Measurements from ENCODE around the gene KCNS1. TPM values are rescaled to one million over a fixed set of nuclear protein-coding genes. Genes with fewer than 3 reads are reported as not detected.
"Not testable (repeated sequence)": the region's sequence is repeated elsewhere in the genome, so short reads cannot be mapped to it uniquely, and the experiment has no call there.

KCNS1 gene
- polyA plus RNA-seq, 1 donor = not detected

GRCh38 chr20:45077559-45077958 is 23.4 kb downstream of the KCNS1 start:
- no peak for DNase-seq (ENCODE audit: low read depth)

DNA sequence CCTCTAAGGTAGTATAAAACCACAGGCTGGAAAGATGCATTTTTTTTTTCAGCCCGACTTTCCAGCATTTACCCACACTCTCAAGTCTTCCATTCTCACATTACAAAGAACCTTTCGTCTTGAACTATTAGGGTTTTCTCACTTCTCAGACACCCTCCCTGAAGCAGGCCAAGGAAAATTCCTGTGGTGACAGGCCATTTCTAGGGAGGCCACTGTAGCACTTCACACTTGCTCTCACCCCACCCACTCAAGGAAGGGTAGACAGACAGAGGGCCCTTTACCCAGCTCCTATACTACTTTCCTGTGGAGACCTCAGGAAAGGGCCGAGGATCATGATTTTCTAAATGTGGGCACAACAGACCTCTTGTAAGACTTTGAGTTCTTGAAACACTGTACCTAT is 27.7 kb downstream of the KCNS1 start:
- no peak for DNase-seq (ENCODE audit: low read depth)

- DNase-seq (ENCODE audit: low read depth) = no peak
These were observed 28.9 kb downstream of the KCNS1 start for GRCh38 chr20:45072066-45072465.

GRCh38 chr20:45070932-45071632 is 29.8 kb downstream of the KCNS1 start:
- DNase-seq (ENCODE audit: low read depth) = no peak

GRCh38 chr20:45069261-45069660 is 31.7 kb downstream of the KCNS1 start:
- DNase-seq (ENCODE audit: low read depth) = no peak

GRCh38 chr20:45067558-45067957 is 33.4 kb downstream of the KCNS1 start:
- DNase-seq (ENCODE audit: low read depth) = no peak

DNA sequence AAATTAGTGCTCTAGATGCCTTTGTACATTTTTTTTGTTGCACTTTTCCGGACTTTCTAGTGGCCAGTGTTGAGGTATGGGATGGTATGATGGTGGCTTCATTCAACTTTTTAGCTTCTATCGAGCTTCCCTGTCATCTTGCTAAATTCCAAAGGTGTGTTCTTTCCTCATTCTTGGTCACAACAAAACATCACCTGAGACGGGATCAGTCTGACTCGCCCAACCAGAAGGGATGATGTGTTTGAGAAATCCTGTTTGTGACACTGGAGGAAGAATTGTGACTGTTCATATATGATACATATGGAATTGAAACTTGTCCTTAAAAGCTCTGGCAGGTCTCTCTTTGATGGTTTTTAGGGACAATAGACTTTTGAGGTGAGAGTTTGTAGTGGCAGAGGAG is 33.8 kb downstream of the KCNS1 start:
- no peak for DNase-seq (ENCODE audit: low read depth)

GRCh38 chr20:45066372-45066771 is 34.6 kb downstream of the KCNS1 start:
- DNase-seq (ENCODE audit: low read depth) = no peak

DNA sequence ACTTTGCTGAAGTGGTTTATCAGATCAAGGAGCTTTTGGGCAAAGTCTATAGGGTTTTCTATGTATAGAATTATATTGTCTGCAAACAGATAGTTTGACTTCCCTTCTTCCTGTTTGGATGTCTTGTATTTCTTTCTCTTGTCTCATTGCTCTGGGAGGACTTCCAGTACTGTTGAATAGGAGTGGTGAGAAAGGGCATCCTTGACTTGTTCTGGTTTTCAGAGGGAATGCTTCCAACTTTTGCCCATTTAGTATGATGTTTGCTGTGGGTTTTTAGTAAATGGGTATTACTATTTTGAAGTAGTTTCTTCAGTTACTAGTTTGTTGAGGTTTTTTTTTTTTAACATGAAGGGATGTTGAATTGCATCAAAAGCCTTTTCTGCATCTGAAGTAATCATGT is 36.1 kb downstream of the KCNS1 start:
- no peak for DNase-seq (ENCODE audit: low read depth)

DNA sequence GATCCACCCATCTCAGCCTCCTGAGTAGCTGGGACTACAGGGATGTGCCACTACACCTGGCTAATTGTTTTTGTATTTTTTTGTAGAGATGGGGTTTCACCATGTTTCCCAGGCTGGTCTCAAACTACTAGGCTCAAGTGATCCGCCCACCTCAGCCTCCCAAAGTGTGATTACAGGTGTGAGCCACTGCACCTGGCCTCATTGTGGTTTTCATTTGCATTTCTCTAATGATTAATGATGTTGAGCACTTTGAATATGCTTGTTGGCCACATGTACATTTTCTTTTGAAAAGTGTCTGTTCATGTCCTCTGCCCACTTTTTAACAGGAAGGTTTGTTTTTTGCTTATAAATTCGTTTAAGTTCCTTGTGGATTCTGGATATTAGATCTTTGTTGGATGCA is 37.8 kb downstream of the KCNS1 start:
- DNase-seq (ENCODE audit: low read depth) = not testable (repeated sequence)

DNA sequence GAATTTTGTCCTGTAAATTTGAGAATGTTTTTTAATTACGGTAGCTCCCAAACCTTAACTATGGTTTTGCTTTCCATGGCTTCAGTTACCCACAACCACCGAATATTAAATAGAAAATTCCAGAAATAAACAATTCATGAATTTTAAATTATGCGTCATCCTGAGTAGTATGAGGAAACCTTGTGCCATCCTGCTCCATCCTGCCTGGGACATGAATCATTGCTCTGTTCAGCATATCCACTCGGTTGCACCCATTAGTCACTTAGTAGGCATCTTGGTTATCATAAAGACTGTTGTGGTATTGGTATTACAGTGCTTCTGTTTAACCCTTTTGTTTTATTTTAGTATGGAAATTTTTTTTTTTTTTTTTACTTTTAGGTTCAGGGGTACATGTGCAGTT is 39.7 kb downstream of the KCNS1 start:
- no peak for DNase-seq (ENCODE audit: low read depth)

DNA sequence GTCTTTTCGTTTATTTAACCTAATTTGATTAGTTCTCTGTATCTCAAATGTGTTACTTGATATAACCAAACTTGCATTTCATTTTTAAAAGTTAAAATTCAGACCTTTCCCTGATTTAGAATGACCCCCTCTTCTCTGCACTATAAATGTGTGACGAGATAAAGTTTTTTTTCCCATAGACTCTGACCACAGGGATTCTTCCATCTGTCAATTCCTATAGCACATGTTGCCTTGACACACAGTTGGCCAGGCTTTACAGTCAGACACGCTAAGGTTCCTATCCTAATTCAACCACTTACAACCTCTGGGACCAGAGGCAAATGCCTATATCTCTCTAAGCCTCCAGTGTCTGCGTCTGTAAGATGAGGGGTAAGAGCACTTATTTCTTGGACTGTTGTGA is 40.6 kb downstream of the KCNS1 start:
- DNase-seq (ENCODE audit: low read depth) = no peak

DNA sequence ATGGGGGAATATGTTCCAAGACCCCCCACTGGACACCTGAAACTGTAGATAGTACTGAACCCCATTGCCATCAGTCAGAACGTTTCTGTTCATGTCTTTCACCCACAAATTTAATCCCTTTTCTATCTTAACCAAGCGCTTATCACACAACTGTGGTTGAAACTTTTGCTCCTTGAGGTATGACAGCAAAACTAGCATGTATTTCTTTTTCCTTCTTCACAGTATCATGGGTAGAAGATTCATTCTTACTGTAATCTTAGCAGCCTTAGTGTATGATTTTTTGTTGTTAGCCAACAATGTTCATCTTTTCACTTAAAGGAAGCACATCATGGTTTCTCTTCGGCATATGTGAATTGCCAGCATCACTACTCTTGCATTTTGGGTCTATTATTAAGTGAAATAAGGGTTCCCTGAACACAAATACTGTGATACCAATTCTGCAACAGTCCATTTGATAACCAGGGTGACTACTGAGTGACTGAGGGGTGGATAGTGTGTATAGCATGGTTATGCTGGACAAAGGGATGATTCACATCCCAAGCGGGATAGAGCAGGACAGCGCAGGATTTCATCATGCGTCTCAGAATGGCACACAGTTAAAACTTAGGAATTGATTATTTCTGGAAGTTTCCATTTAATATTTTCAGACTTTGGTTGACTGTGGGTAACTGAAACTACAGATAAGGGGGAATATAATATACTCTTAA is 41.8 kb downstream of the KCNS1 start:
- no peak for DNase-seq (ENCODE audit: low read depth)

- no peak for DNase-seq (ENCODE audit: low read depth)
These were observed 42.6 kb downstream of the KCNS1 start for GRCh38 chr20:45058168-45058850.

DNA sequence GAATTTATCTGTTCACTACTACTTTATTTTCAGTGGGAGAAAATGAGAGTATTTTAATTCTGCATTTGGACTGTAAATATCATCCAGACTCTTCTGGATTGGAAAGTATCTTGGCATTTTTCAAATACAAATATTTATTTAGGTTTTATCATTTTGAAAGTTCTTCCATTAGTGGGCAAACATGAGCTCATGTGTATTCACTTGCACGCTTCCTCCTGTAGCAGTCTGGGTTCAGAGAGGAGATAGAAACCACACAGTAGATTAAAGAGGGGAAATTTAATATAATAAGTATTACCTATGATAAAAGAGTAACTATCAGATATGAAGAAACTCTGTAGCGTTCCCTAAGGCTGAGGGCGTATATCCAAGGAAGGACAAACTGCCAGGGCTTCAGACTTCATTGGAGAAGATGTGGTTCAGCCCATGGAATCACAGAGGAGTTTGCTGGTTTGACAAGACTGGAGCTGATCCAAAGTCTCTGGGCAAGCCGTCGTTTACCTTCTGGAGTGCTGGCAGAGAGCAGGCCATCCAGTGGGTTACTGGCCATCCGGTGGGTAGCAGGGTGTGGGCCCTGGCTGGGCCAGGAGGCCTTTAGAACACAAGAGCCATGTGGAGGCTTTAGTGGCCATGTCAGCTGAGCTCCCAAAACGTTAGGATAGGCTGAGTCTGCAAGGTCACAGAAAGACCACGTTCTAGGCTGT is 44.3 kb downstream of the KCNS1 start:
- DNase-seq (ENCODE audit: low read depth) = no peak

GRCh38 chr20:45055056-45055455 is 45.9 kb downstream of the KCNS1 start:
- no peak for DNase-seq (ENCODE audit: low read depth)

GRCh38 chr20:45053430-45054351 is 47.2 kb downstream of the KCNS1 start:
- DNase-seq (ENCODE audit: low read depth) = no peak

DNA sequence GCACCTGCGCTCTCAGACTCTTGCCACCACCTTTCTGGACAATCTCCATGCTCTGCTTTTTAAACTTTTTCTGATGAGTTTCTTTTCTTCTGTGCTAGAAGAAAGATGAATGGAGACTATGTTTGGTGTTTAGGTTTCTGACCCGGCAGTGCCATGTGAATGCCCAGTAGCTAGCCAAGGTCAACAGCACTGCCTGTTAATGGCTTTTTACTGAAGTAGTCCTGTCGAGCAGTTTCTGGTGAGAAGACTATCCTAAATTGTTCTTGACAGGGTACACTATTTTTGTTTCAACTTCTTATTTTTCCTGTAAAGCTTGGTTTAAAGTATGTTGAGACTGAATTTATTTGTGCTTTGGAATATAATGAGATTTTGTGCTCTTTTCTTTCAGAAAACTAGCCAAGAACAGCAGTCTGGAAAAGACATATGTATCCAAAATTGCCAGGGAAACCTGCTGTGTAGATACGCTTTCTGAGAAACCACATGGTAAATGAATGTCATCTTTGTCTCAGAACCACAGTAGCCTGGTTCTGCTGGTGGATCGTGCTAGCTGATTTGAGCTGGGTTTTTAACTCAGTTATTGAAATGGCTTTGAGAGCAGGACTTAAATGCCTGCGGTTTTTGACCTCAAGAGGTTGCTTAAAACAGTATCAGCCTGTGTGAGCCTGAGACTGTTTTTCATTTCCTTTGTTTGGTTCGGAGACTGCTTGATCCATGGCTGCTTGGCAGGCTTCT is 48.1 kb downstream of the KCNS1 start:
- no peak for DNase-seq (ENCODE audit: low read depth)

DNA sequence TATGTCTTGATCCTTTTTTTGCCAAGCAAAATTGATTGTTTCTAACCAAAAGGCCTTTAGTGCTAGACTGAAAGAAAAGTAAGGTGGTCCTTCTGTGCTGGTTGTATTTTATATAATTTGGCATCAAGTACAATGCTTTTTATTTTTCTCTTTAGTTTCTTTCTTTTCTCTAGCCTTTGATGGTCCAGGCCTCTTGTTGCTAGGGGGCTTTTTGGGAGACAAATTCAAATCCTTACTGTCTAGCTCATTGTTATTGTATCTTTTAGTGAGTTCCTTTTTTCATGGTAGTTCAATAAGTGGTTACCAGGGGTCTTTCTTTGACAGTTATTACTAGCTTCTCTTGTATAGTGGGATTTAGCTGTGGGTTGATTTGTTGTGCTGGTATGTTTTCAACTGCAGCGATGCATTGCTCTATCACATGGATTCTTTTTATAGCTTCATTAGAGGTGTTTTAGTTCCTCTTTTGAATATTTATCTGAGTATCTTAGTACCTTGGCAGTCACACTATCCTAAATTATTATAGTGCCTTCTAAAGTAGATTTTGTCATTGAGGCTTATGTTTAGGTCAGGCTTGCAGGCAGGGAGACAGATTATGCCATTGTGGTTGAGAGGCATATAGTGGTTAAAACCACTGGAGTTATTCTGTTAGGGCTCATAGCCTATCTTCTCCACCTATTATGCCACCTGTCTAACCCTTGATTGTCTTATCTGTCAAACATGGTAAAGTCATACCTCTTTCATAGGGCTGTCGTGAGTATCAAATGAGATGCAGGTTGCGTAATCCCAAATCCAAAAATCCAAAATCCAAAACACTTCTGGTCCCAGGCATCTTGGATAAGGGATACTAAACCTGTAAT is 49.5 kb downstream of the KCNS1 start:
- no peak for DNase-seq (ENCODE audit: low read depth)
